Upper lobe of left lung (tissue), 4 donors: ENCODE data around the gene RGS11.

Experiments
- POLR2A ChIP-seq, 4 donors: fragments of 450-650 bp; IDR thresholded peaks; one replicate each; pipeline ENCODE4 v1.5.1; 2016 to 2017; ENCODE audit warnings: antibody characterized with exemption in 4 of 4, mild to moderate bottlenecking in 2 of 4
- TF ChIP-seq, protein P1 (sequence below), 6 experiments: fragments of 450-650 bp in 4 of 6; fragments of 200-600 bp in 2 of 6; sonication (generic) in 2 of 6; IDR thresholded peaks; one replicate each; pipeline ENCODE4 v1.5.1; 2016 to 2019; ENCODE audit warnings: antibody characterized with exemption in 6 of 6

DNA sequence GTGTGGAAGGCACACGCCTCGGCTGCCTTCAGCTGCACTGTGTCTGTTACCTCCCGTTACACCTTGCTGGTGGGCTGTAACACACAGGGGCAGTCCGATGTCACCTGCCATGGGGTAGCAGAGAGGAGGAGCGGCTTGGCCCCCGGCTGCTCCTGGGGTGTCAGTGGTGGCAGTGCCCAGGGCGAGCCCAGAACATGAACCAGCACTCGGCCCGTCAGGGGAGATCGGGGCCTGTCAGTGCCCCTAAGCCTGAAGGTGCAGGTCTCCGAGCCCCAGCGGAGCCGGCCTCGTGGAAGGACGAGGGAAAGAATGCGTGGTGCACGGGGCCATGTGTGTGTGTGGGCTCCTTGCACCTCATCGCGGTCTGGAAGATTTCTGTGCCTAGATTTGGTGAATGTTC, 15.4 kb downstream of the RGS11 start:
- TF ChIP-seq, protein P1, sequence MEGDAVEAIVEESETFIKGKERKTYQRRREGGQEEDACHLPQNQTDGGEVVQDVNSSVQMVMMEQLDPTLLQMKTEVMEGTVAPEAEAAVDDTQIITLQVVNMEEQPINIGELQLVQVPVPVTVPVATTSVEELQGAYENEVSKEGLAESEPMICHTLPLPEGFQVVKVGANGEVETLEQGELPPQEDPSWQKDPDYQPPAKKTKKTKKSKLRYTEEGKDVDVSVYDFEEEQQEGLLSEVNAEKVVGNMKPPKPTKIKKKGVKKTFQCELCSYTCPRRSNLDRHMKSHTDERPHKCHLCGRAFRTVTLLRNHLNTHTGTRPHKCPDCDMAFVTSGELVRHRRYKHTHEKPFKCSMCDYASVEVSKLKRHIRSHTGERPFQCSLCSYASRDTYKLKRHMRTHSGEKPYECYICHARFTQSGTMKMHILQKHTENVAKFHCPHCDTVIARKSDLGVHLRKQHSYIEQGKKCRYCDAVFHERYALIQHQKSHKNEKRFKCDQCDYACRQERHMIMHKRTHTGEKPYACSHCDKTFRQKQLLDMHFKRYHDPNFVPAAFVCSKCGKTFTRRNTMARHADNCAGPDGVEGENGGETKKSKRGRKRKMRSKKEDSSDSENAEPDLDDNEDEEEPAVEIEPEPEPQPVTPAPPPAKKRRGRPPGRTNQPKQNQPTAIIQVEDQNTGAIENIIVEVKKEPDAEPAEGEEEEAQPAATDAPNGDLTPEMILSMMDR (IDR thresholded peaks at IDR 0.05), result no peak
- no peak for TF ChIP-seq POLR2A (IDR thresholded peaks at IDR 0.05)
